Endothelial cell of hepatic sinusoid (primary cell): ENCODE measurements around the gene CASQ2.
"Not testable (repeated sequence)": the region's sequence is repeated elsewhere in the genome, so short reads cannot be mapped to it uniquely, and the experiment has no call there.

Experiments
- in situ Hi-C: cut with HindIII; loops from 2 replicates; pipeline ENCODE4 v1.10.0; 2017; ENCODE audit warnings: low sequenced_read_pairs

CASQ2 gene

DNA sequence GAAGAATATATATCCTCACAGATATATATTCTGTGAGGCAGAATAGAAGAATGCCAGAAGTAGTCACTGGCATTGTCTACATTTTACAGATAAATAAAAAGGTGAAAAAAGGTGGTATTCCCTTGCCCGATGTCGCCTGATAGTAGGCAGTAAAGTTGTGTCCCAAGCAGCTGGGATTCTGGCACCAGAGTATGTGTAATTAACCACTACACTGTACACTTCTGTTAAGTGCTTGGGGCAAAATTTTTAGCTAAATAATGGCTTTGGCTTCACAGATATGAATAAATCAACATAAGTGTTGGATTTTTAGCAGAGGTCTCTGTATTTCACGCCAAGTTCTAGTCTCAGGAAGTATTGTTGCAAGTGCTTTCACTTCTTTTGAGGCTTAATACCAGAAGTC is 13.3 kb upstream of the CASQ2 start:
- in situ Hi-C loops: no loop called here

DNA sequence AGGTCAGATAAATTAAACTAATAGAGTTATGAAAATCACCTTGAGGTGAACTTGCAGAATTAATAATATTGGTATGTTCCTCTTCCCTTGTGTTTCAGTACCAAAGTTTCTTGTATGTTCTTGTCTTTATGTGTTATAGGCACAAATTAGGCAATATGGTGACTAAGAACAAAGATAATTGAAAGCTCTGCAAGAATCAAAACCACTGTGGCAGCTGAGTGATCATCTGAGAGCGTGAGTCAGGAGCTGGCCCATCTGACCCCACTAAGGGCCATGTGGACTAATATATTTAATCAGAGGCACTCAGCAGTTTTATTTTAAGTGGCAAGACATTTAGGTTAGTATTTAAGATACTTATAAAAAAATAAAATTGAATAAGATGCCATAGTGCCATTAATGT is 12.8 kb upstream of the CASQ2 start:
- in situ Hi-C loops: no loop called here

DNA sequence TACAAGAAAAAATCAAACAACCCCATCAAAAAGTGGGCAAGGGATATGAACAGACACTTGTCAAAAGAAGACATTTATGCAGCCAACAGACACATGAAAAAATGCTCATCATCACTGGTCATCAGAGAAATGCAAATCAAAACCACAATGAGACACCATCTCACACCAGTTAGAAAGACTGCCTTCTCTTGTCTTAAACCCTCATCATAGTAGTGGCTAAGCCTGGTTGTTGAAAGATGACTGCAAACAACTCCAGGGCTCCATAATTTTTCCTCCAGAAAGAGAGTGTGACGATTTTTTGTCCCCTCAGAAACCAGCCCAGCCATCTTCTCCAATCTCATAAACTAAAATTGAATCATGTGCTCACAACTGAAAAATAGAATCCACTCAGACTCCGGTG is 12.1 kb upstream of the CASQ2 start:
- in situ Hi-C loops: not testable (repeated sequence)

DNA sequence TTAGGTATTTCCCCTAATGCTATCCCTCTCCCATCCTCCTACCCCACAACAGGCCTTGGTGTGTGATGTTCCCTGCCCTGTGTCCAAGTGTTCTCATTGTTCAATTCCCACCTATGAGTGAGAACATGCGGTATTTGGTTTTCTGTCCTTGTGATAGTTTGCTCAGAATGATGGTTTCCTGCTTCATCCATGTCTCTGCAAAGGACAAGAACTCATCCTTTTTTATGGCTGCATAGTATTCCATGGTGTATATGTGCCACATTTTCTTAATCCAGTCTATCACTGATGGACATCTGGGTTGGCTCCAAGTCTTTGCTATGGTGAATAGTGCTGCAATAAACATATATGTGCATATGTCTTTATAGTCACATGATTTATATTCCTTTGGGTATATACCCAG is 10.6 kb upstream of the CASQ2 start:
- in situ Hi-C loops: not testable (repeated sequence)

DNA sequence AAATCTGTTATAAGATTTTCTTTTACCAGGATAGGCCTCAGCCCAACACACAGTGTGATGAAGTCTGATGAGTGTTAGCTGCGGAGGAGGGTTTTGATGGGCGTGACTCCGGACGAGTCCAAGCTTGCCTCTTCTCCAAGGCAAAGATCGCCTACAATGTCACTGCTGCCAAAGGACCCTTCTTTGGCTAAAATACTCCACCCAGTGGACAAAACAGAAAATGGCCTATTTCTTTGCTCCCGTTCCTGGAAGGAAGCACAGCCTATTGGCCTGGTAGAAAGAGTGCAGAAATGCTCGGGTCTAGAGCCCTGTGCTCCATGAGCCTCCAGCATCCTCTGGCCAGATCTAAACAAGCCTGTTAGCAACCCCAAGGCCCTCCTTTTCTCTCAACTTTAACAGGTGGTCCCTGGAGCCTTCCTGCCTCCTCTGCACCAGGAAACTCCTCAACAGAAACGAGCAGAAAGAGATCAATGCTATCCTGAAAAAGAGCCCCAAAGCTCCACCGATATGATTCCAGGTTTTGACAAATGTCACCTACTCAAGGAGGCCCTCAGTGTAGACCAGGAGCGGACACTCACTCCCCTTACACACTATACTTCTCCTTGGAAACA is 3.4 kb upstream of the CASQ2 start:
- in situ Hi-C loops: no loop called here

DNA sequence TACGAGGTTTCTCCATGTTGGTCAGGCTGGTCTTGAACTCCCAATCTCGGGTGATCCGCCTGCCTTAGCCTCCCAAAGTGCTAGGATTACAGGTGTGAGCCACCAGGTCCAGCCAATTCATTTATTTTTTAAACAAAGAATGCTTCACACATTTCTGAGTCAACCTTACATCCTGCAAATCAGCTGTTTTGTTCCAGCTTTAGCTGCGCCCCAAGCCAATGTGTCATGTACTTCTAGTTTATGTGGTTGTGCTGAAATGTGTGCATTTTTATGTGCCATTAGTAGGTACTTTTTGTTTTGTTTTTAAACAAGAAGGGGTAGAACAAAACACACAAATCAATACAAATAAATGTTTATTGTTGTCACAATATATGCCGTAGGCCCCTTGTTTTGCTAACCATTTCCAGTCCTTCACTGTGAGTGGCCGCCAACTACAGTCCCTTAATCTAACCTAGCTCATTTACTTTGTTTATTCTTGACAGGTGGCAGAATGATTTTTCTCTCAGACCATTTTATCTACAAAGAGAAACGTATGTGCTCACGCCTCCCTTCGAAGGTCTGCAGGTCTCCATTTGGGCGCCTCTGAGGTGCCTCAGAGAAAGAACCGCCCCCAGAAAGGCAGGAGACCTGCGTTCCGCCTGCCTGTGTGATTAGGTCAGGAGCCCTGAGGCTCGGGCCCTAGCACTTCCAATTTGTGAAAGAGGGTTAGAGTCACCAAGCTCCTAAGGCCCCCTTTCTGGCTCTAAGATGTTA is 2.8 kb upstream of the CASQ2 start:
- in situ Hi-C loops: no loop called here

DNA sequence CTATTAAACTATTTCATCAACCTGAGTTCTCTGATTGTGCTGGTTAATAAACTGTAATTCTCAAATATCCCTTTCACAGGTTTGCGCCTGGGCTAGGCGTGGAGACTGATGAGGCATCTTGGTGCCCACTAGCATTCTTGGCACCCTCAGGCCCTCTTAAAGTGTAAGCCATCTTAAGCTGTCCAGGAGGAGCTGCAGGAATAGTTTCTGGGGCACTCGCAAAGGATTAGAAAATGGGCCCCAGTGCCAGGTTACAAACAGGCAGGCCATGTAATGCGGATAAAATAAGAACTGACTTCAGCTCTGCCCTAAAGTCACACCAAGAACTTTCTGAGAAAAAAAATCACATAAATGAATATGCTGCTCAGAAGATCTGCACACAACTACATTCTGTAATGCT is 1.1 kb downstream of the CASQ2 start:
- in situ Hi-C loops: no loop called here

DNA sequence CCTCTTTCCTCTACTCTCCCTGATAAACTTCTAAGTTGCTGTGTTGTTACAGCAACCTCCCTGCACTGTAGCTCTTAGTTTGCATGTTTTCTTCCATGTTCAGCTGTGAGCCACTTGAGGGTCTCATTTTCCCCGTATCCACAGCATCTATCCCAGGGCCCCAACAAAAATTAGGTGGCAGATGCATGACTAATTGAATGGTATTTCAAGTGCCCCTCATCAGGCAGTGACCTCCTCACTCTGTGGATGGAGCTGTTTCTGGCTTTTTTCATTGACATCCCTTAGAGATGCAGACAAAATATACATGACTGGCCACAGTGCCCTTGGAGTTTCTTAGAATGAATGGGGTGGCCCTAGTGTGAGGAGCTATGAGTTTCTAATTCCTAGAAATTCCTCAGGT is 3.4 kb downstream of the CASQ2 start:
- in situ Hi-C loops: no loop called here

DNA sequence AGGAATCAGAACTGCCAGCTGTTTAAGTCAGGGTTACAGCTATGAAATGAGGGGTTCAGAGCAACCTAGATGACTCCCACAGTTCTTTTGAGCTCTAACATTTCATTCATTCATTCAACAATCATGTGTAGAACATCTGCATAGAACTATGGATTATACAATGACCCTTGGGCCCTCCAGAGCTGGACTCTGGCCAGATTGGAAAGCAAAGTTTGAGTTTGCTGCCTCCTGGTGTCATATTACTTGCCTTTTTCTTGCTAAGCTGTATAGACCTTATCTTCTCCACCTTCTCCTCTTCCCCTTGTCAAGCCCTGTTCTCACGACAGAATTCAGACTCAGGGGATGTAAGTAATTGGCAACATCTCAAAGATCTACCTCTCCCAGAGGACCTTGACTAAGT is 4.0 kb downstream of the CASQ2 start:
- in situ Hi-C loops: no loop called here

- in situ Hi-C loops: no loop called here
Measured at GRCh38 chr1:115762779-115763178, 5.7 kb downstream of the CASQ2 start.

DNA sequence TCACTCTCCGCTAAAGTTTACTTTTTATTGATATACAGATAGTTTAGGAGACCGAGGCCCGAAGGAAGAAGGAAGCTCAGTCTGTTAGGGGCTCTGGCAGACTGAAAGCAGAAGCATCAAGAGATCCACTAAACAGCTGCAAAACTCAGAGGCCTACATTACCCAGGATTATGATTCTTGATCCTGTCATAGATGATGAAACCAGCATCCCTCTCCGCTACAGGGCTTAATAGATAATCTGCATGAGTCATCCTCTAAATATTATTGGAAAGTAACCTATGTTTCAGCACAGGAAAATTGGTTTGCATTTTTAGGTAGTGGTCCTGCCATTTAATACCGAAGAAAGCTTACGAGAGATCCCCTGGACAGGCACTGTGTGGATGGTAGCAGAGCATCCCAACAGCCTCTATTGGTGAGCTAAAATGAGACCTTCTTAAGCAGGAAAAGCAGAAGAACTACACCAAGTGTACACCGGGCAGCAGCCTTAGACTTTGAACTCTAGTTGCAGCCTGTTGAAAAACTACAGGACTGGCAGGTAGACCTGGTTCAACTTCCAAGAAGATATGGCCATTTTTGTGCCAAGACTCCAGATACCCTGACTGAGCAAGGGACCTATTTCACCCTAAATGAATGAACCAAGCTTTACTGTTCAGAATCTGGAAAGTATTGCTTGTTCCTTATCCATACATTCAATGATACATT is 6.8 kb downstream of the CASQ2 start:
- in situ Hi-C loops: no loop called here

DNA sequence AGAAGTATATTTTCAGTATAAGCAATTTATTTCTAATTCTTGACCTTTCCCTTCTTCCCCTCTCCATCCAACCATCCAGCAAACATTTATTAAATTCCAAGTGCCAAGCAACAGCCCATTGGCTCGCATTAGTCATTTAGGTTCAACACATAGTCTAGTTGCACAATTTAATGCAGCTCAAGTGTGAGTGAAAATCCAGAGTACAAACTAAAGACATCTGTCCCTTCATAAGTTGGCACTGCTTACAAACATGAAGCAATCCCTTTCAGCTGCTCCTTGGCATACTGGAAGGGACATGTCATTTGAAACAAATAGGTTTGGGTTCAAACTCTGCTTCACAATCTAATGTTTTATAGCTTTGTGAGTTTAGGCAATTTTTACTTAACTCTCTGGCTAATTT is 10.7 kb downstream of the CASQ2 start:
- in situ Hi-C loops: no loop called here

DNA sequence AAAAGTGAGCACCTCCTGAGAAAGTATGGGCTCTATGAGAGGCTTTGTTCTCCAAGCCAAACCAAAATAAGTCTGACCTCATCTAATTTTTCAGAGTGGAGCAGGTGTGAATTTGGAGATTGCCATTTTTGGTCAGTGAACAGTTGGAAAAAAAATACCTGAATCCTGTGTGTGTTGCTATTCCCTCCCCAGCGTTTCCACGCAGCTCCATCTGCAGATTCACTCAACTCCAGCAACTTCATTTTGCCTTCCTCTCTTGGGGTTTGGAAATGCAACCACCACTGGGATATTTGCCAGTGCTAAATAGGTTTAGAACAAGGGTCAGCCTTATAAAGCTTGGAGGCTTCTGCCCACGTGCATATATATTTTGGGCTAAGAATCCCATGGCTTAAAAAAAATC is 11.2 kb downstream of the CASQ2 start:
- in situ Hi-C loops: no loop called here

GRCh38 chr1:115755456-115756370 is 12.8 kb downstream of the CASQ2 start:
- in situ Hi-C loops: no loop called here

- in situ Hi-C loops: loop anchor here (5.0 kb wide), 1 partner anchor 58 kb away; no protein-coding TSS in a partner anchor
Measured at GRCh38 chr1:115753830-115754229, 14.7 kb downstream of the CASQ2 start.

GRCh38 chr1:115753361-115753760 is 15.2 kb downstream of the CASQ2 start:
- in situ Hi-C loops: loop anchor here (5.0 kb wide), 1 partner anchor 59 kb away; no protein-coding TSS in a partner anchor

GRCh38 chr1:115748401-115749150 is 19.9 kb downstream of the CASQ2 start:
- in situ Hi-C loops: no loop called here

- in situ Hi-C loops: no loop called here
Measured at GRCh38 chr1:115746021-115746690, 22.4 kb downstream of the CASQ2 start.

DNA sequence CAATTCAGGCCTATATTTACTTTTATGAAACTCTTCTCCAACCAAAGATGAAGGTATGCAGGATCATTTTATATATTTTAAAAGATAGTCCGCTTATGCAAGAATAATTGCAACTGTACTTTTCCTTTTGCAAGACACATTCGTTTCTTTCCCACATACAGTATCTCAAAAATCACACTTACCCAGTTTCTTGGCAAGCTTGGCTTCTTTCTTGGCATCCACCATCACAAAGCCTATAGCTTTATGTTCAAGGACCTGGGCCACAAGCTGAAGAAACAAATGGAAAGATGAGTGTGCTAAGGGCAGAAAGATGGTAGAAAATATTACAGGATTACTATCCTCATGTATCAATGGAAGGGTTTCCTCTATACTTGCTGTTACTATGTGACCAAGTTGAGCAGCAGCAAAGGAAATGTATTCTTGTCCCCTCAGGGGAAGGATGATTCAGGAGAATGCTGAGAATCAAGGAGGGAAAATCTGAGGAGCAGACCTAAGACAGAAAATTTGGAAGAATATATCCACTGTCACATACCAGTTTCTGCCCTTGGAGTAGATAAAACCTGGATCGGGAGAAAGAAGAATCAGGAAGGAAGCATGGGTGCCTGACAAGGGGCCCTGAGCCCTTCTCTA is 23.8 kb downstream of the CASQ2 start:
- in situ Hi-C loops: no loop called here
